ENCODE results near the gene RNF212.

DNA sequence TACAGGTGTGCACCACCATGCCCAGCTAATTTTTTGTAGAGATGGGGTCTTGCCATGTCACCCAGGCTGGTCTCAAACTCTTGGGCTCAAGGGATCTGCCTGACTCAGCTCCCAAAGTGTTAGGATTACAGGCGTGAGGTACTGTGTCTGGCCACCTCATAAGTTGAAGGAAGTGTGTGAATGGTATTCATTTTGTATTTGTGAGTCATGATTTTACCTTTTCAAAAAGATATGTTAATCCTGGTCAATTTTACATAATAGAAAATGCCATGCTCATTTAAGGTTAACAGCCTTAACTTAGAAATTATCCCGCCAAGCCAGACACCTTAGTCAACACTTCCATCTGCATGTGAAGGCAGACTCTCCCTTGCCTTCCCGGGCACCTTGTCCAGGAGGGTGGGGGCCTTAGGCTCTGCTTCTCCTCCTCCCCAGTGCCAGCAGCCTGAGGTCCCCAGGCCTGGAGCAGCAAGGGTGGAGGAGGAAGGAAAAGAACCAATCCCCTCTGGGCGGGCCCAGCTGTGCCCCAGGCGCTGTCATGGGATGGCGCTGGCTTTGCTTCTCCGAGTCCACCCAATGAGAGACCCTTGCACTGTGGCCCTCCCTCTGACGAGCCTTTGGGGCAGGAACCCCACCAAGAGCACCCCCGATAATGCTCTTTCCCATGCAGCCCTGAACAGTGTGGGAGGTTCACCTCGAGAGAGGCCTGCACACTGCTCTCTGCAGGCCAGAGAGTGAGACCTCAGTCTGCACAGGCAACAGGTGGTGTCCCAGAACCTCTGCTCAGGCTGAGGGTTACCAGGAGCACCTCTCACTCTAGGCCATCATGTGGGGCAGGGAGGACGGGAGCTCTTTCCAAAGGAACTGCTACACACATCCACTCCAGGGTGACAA lies 37.3 kb downstream of the RNF212 start:
- TF ChIP-seq POLR2A (IDR thresholded peaks at IDR 0.05; ENCODE audit: low read depth, low read length) (no peak), NBN (IDR thresholded peaks at IDR 0.05) (no peak), TCF7 (IDR thresholded peaks at IDR 0.05; ENCODE audit: borderline replicate concordance) (no peak), IRF3 (IDR thresholded peaks at IDR 0.05) (no peak), ATF7 (IDR thresholded peaks at IDR 0.05; ENCODE audit: low read depth) (no peak), RFX5 (IDR thresholded peaks at IDR 0.05; ENCODE audit: low read depth, low read length) (no peak), EP300 (IDR thresholded peaks at IDR 0.05; ENCODE audit: borderline replicate concordance in 1 of 2, control insufficient read depth in 1 of 2, low read depth in 2 of 2, low read length in 2 of 2) (no peak), POLR2AphosphoS2 (IDR thresholded peaks at IDR 0.05; ENCODE audit: low read depth, low read length) (no peak), ESRRA (IDR thresholded peaks at IDR 0.05; ENCODE audit: low read length) (no peak), ZNF274 (IDR thresholded peaks at IDR 0.05; ENCODE audit: insufficient read depth, insufficient read length) (no peak), CTCF (IDR thresholded peaks at IDR 0.05 in 2 of 3, conservative IDR thresholded peaks at IDR 0.05 in 1 of 3; ENCODE audit: control insufficient read depth in 2 of 3, extremely low read depth in 1 of 3, insufficient read depth in 1 of 3, low read depth in 3 of 3, low read length in 3 of 3) (no peak), JUND (IDR thresholded peaks at IDR 0.05; ENCODE audit: low read depth, low read length) (no peak), ATF2 (IDR thresholded peaks at IDR 0.05; ENCODE audit: low read length) (no peak)
- TF ChIP-seq, protein P1, sequence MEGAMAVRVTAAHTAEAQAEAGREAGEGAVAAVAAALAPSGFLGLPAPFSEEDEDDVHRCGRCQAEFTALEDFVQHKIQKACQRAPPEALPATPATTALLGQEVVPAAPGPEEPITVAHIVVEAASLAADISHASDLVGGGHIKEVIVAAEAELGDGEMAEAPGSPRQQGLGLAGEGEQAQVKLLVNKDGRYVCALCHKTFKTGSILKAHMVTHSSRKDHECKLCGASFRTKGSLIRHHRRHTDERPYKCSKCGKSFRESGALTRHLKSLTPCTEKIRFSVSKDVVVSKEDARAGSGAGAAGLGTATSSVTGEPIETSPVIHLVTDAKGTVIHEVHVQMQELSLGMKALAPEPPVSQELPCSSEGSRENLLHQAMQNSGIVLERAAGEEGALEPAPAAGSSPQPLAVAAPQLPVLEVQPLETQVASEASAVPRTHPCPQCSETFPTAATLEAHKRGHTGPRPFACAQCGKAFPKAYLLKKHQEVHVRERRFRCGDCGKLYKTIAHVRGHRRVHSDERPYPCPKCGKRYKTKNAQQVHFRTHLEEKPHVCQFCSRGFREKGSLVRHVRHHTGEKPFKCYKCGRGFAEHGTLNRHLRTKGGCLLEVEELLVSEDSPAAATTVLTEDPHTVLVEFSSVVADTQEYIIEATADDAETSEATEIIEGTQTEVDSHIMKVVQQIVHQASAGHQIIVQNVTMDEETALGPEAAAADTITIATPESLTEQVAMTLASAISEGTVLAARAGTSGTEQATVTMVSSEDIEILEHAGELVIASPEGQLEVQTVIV (IDR thresholded peaks at IDR 0.05; ENCODE audit: borderline replicate concordance, partially characterized antibody), result no peak

All from GM12878 (cell line).